ENCODE results near the gene PRDM16. TPM values are rescaled to one million over a fixed set of nuclear protein-coding genes. Genes with fewer than 3 reads are reported as not detected.
A peak's percentile ranks its signal among the peaks of the same experiment; 100 is the strongest.

Gene PRDM16
- total and polyA plus RNA-seq, 2 of the 8 experiments (the other 6 are each of a cell fraction or from before 2014, with no cell fraction given): 0.39 to 0.43 TPM

GRCh38 chr1:3262681-3263286 lies 193.8 kb downstream of the PRDM16 start:
- Histone ChIP-seq H3K9ac (replicated peaks in 1 of 4; ENCODE audit: extremely low read depth in 1 of 4, low read depth in 3 of 4, low read length in 3 of 4) (no peak overlapping the region), H4K8ac (ENCODE audit: extremely low read depth, insufficient read depth, low read length) (no peak overlapping the region), H3K18ac (ENCODE audit: extremely low read depth, low read length) (no peak overlapping the region), H3K79me2 (ENCODE audit: control insufficient read depth in 1 of 2, insufficient read depth in 2 of 2, low read length in 2 of 2) (no peaks in the 10 kb centered on the region), H3K4me3 (ENCODE audit: extremely low read depth in 1 of 4, insufficient read depth in 2 of 4, low read depth in 3 of 4, low read length in 4 of 4) (no peak overlapping the region), H3K56ac (replicated peaks; ENCODE audit: insufficient read length, low read depth, low read length) (no peak overlapping the region), H3K4me1 (replicated peaks in 1 of 4; ENCODE audit: control insufficient read depth in 3 of 4, insufficient read depth in 4 of 4, low read length in 3 of 4) (peaks cover 0 to 6% (median 0%) of the 10 kb centered on the region in 4 experiments; a peak in 3 of 7 replicates), H3K27me3 (replicated peaks in 1 of 4; ENCODE audit: control insufficient read depth in 3 of 4, extremely low read depth in 1 of 4, insufficient read depth in 3 of 4, low read length in 3 of 4) (no peaks in the 10 kb centered on the region; a peak in 1 of 7 replicates), H3K23ac (ENCODE audit: insufficient read length) (no peak overlapping the region), H2BK12ac (ENCODE audit: low read depth, low read length) (no peak overlapping the region), H3K14ac (ENCODE audit: insufficient read length) (no peak overlapping the region), H2BK15ac (ENCODE audit: low read length) (no peak overlapping the region), H3K9me3 (ENCODE audit: insufficient read depth in 2 of 2, low read depth in 1 of 2, low read length in 1 of 2) (0 out of 4 replicates have a peak, but pooled peaks cover 0 to 3% of the 10 kb centered on the region in 2 experiments), H2AK5ac (ENCODE audit: low read depth, low read length) (peak overlapping the region; percentile 39; the same call in 1 of the 2 replicates), H2BK20ac (ENCODE audit: low read length) (no peak overlapping the region), H4K5ac (ENCODE audit: insufficient read length, low read depth, low read length) (no peak overlapping the region), H4K91ac (replicated peaks; ENCODE audit: insufficient read length, low read length) (no peak overlapping the region), H3K4ac (replicated peaks; ENCODE audit: insufficient read length, low read depth, low read length) (no peak overlapping the region), H2AFZ (ENCODE audit: low read length) (no peak overlapping the region), H2BK120ac (replicated peaks; ENCODE audit: low read depth, low read length) (no peak overlapping the region), H3K79me1 (ENCODE audit: low read depth, low read length) (no peaks in the 10 kb centered on the region), H3K36me3 (ENCODE audit: control insufficient read depth in 2 of 4, insufficient read depth in 4 of 4, low read length in 3 of 4) (no peaks in the 10 kb centered on the region), H2BK5ac (ENCODE audit: low read depth, low read length) (no peak overlapping the region), H3K4me2 (ENCODE audit: insufficient read depth in 1 of 2, low read depth in 2 of 2, low read length in 2 of 2) (no peak overlapping the region), H3K27ac (ENCODE audit: low read depth, low read length) (no peak overlapping the region), H3K23me2 (ENCODE audit: low read depth, low read length) (peaks cover 3% of the 10 kb centered on the region; the same call in 1 of the 2 replicates), H4K20me1 (replicated peaks in 1 of 2; ENCODE audit: control insufficient read depth in 1 of 2, insufficient read depth in 2 of 2, low read length in 2 of 2) (peaks cover 0 to 2% of the 10 kb centered on the region in 2 experiments)
- CTCF ChIA-PET (ENCODE audit: partially characterized antibody): no interaction called here
- DNase-seq (ENCODE audit: low read depth in 1 of 2, low spot score in 2 of 2) (no peak), FAIRE-seq (no peak)
- POLR2A ChIA-PET (ENCODE audit: partially characterized antibody): no interaction called here
- TF ChIP-seq CTCF (IDR thresholded peaks at IDR 0.05; ENCODE audit: control extremely low read depth in 1 of 3, insufficient read depth in 1 of 3, low read depth in 1 of 3, low read length in 3 of 3) (no peak), NRF1 (IDR thresholded peaks at IDR 0.05; ENCODE audit: low read depth, low read length) (no peak), CBX5 (IDR thresholded peaks at IDR 0.05; ENCODE audit: low read depth, low read length) (no peak), MAFK (IDR thresholded peaks at IDR 0.05; ENCODE audit: low read depth, low read length) (no peak), ZNF274 (IDR thresholded peaks at IDR 0.05; ENCODE audit: borderline replicate concordance, extremely low read depth, low read length) (no peak), RAD21 (IDR thresholded peaks at IDR 0.05 in 1 of 2, conservative IDR thresholded peaks at IDR 0.05 in 1 of 2; ENCODE audit: low read depth in 2 of 2, low read length in 2 of 2) (no peak), RBBP5 (IDR thresholded peaks at IDR 0.05; ENCODE audit: borderline replicate concordance, low read depth, low read length) (no peak), SIRT6 (IDR thresholded peaks at IDR 0.05; ENCODE audit: low read length) (no peak)
- 85% methylated on average over 23 of the region's 26 CpGs; no CpG with 5 or more reads in 1 of the 2 experiments for WGBS, 2 experiments (ENCODE audit: extremely low coverage in 1 of 2, insufficient coverage in 1 of 2, insufficient read length in 1 of 2, insufficient replicate concordance in 2 of 2, low coverage in 1 of 2, low lambda C conversion rate in 2 of 2, missing lambda C conversion rate in 1 of 2)

All from H1 (cell line).